NCI-H2196 (cell line): Measurements from ENCODE around the gene MCF2L.

Experiments used
- DNase-seq: peaks from one replicate; lab custom pipeline; 2025; ENCODE audit not compliant: unreplicated experiment; lab: John Stamatoyannopoulos, UW

The MCF2L gene

DNA sequence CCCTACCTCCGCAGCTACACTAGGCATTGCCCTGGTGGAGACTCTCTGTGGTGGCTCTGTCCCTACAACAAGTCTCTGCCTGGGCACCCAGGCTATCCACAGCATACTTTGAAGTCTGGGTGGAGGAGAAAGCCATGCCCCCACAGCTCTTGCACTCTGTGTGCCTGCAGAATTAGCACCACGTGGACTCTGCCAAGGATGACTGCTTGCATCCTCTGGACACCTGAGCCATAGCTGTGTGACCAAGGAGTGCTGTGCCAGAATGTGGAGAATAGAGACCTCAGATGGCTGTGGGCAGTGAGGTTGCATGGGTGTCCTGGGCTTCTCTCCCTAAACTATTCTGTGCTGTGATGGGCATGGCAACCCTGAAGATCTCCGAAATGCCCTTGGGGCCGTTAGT lies 21.2 kb upstream of the MCF2L start:
- no peak for DNase-seq

DNA sequence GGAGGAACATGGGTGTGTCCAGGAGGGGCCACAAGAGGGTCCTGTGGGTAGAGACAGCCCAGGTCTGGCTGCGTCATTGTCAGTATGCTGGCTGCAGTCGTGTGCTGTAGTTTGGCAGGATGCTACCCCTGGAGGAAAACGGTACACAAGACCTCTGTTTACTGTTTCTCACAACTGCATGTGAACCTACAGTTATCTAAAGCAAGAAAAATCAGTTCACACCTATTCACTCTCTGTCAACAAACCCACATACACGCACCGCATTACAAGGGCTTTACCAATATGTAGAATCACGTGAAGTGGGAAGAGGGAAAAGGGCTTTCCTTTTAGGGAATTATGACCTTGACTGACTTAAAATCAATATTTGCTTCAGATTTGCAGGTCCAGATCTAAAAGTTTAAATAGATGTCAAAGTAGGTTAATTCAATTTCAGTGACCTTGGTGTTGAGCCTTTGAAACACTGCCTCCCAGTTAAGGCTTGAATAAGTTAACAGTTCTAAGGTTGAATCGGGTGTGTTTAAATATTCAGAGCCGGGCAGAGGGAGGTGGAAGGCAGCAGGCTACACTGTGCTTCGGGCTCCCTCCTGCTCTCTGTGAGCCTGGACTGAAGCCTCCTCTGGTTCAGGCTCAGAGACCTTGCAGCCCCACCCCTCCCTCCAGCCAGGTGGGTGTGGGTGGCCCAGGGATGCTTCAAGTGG lies 17.2 kb upstream of the MCF2L start:
- DNase-seq: no peak

DNA sequence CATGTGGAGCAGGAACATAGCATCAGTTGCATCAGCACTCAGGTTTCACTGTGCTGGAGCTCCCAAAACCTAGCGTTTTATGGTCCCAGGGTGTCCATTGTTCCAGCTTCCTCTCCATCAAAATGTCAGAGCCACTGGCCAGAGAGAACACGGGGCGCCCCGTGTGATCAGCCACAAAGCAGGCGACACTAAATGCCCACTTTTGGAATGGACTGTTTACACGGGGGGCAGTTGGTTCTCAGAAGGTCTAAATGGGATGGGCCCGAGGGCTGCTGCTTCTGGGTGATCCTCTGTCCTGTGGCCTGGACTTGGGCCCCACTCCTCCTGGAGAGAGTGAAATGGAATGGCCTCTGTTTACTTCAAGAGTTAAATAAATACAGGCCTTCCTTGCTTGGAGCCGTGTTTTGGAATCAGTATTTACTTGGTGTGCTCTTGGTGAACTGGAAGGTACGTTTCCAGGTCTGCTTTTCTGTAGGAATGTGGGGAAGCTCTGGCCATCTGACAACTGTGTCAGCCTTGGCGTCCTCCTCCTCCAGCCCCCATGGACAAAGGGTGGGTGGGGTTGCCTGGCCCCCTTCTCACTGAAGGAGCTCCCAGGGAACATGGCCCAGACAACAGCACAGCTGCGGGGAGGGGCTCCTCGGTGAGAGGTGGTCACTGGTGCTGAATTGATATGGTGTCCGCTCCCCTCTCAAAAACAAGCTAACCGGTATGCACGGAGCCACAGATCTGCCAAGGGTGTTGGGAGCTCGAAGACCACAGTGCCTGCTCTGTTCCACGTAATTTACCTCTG lies 16.1 kb upstream of the MCF2L start:
- DNase-seq: no peak

DNA sequence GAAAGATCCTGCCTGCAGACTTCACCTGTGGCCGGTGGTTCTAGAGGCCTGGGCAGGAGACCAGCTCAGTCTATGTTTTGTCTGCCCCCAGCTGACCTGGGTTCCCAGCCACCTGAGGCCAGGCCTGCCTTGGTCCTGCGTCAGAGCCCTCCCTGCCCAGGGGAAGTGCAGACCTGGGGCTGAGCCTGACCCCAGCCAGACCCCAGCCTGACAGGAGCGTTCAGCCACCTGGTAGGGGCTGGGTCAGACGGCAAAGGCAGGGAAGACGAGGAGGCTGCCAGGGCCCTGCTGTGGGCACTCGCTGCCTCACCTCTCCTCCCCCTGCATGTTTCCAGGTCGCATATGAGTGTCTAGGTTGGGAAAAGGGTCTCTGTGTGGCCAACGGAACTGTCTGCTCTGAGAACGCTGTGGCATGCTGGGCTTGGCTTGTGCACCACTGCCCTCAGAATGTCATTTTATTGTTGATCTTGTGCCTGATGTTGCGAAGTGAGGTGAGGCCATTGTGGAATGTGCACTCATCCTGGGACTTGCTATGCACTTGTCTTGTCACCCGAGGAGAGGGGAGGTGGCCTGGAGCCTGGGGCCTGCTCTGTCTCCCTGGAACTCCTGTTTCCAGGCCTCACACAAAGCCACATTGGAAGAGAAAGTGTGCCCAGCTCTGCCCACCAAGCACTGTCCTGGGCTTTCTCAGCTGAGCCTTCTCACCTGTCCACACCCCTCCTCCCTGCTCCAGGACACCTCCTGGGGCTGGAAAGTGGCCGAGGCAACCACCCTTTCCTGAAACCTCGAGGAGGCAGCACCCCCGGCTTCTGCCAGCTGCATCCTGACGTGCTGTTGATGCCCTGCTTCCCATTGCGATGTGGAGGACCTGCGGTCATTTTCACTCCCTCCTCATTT lies 15.2 kb upstream of the MCF2L start:
- DNase-seq: no peak

DNA sequence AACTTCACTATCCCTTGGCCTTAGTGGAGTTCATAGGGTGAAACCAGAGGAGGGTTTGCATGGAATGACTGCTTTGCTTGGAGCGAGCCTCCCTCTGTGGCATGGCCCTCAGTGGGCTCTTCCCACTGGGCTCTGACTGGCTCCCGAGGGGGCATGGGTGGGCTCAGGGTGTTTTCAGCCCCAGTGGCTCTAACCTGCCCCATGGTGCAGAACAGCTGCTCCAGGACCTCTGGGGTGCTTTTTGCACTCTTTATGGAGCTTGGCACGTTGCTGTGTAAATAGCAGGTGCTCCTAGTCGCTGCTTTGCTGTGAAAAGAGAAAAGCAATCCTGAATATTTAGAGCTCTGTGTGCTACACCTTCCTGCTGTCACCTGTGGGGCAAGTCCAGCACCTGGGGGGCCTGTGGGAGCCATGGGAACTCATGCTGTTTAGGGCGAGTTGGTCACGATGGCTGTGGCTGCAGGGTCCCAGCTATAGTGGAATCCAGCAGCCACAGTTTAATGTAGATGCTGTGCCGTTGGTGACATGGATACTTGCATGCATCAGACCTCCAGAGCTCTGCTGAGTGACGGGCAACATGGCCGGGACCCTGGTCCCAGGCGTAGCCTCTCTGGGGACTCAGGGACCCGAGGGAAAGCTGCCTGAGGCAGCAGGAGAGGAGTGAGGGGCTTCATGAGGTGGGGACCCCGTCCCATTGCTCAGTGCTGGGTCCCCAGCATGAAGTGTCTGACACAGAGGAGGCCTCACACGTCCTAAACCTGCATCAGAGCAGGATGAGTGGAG lies 14.3 kb upstream of the MCF2L start:
- DNase-seq: no peak

DNA sequence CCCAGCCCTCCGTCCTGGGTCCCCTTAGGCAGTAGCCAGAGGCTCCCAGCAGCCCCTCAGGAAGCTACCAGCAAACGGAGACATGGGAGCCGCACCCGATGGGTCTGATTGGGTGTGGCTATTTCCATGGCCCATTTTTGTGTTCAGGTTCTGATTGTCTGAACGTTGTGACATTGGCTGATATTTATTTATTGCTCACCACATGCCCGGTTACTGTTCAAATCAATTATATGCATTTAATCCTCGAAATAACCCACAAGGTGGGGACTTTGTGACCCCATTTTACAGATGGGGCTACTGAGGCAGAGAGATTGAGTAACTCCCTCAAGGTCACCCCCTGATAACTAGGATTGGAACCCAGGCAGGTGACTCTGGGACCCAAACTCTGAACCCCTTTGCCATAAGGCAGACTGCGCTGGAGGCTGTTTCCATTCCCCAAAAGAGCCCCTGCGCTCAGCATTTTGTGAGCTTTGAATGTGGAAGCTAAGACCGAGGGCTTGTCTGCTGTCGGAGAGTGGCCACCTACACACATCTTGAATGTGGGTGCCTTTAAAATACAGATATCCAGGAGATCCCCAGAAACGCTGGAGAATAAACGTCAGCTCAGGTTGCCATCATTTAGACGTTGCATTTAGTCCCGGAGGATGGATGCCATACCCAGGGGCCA lies 13.6 kb upstream of the MCF2L start:
- no peak for DNase-seq

- DNase-seq: no peak
These were observed 13.1 kb upstream of the MCF2L start for GRCh38 chr13:112955956-112956355.

DNA sequence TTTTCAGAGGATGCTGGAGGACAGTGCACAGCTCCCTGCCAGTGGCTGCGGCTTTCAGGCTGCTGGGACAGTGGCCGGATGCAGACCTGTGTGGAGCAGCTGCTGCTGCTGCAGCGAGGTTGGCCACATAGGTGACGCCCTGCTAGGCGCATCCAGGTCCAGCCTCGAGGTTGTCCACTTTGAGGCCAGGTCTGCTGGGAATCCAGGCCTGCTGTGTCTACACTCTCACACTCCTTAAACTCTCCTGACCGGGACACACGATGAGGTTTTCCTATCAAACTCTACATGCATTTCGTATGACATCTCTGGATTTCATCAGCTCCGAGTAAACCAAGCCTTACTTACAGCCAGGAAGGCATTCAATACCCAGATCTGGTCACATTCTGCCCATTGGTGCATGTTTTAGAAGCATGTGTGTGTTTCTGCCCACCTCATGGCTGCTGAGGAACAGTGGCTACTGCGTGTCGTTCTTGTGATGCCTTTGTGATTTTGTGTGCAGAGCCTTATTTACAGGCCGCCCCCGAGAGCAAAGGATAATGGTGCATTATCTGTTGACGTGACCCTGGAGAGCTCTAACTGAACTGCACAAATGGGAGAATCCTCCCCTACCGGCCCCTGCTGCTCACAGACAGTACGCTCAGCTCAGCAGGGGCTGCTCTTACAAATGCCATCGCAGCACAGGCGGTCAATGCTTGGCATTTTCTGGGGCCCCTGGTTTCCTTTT lies 12.3 kb upstream of the MCF2L start:
- no peak for DNase-seq

GRCh38 chr13:112957295-112957677 lies 11.7 kb upstream of the MCF2L start:
- DNase-seq: no peak

DNA sequence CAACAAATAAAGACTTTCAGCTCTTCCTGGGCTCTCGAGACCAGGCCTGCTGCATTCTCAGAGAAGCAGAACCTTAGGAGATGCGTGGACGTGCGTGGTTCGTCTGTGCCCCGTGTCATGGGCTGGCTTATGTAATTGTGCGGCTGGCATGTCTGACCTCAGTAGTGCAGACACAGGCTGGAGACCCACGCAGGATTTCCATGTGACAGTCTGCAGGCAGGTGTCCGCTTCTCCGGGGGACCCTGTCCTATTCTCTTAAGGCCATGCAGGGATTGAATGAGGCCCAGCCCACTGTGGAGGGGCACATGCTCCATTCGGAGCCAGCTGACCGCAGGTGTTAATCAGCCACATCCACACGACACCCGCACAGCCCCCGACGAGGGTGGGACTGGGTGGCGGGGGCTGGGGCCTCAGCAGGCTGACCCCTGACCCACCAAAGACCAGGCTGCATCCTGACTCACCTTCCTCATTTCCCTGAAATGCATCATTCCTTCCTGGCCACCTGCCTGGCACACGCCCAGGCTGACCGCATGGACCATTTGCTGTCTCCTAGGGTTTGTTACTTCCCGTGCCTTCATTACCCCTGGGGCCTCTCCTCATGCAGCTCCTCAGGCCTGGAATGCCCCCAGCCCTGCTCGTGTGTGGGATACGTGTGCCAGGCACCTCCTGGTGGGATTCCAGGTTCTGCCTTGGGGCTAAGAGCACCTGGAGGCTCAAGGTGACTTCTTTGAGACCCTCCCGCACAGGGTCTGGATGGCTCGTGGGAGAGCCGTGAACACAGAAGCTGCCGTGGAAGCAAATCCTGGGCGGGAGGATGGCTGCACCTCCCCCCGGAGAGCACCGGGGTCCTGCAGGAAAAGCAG lies 10.7 kb upstream of the MCF2L start:
- no peak for DNase-seq

GRCh38 chr13:112959206-112959605 lies 9.8 kb upstream of the MCF2L start:
- DNase-seq: no peak

GRCh38 chr13:112959701-112960542 lies 9.1 kb upstream of the MCF2L start:
- no peak for DNase-seq

DNA sequence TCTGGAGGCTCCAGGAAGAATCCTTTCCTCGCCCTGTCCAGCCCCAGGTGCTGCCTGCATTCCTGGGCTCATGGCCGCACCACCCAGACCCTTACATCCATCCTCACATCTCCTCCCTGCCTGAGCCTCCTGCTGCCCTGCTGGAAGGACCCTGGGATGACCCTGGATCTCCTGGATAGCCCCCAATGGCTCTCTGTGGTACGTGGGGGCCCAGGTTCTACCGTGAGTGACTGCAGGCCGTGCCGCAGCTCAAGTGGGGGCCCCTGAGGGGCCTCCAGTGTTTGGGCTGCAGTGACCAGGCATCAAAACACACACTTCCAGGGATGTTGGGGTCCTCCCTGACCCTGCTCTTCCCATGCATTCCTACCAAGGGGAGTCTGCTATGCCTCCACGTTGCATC lies 8.3 kb upstream of the MCF2L start:
- no peak for DNase-seq

DNA sequence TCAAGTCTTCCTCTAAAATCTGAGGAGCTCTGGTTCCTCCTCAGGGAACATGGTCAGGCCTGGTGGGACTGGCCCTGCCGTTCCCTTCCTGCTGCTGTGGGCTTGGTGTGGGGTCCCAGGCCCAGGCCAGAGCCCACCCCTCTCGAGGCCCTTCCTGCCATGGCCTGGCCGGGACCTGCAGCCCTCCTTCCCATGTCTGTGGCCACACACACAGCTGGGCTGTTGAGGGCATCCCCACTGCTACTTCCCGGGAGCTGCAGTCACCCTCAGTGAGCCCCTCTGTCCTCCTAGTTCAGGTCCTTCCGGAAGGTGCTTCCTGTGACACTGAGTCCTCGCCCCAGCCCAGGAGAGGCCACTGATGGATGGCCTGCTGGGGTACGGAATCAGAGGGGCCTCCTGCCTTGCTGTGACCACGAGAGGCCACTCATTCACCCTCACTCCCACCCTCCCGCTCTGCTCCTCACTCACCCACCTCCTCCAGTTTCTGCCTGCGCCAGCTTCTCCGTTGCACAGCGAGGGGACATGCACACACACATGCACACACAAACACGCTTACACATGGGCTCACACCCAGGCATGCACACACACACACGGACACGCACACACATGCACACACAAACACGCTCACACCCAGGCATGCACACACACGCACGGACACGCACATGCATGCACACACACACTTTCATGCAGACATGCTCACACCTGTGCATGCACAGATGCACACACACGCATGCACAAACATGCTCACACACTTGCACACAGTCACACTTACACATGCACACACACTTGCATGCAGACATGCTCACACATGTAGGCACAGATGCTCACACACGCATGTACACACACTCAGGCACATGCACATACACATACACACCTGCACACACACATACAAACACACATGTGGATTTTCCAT lies 7.3 kb upstream of the MCF2L start:
- DNase-seq: no peak

DNA sequence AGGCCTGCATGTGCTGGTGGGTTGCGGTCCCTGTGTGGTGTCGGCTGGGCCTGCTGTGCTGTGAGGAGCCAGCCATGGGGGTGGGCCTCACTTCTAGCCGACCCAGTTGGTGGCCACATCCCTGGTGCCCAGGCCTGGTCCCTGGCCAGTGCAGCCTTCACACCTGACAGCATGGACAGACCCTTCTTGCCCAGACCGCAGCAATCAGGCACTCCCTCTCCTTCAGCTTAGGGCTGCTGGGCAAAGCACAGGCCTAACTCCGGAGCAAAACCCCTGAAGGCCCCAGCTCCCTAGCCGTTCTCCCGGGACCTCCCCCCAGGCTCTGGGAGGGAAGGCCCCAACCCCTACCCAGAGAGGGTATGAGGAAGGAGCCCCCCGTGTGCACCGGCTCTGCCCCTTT lies 6.6 kb upstream of the MCF2L start:
- no peak for DNase-seq

- no peak for DNase-seq
These were observed 5.9 kb upstream of the MCF2L start for GRCh38 chr13:112962911-112963625.
